Nephron progenitor cell (in vitro differentiated cells): ENCODE results near the gene FGGY.
A peak's percentile ranks its signal among the peaks of the same experiment; 100 is the strongest.
"Not testable (repeated sequence)": the region's sequence is repeated elsewhere in the genome, so short reads cannot be mapped to it uniquely, and the experiment has no call there.

ENCODE experiments used
- DNase-seq: peaks from one replicate; pipeline ENCODE4 v3.0.0; 2021
- H3K27ac Mint-ChIP-seq: 2 replicates; pipeline ENCODE4 v1.8.0; 2021; ENCODE audit warnings: mild to moderate bottlenecking, moderate library complexity, mixed read lengths
- H3K27me3 Mint-ChIP-seq: 2 replicates; pipeline ENCODE4 v1.8.0; 2021; ENCODE audit warnings: mild to moderate bottlenecking, low read depth, mixed read lengths; ENCODE audit not compliant: poor library complexity
- H3K36me3 Mint-ChIP-seq: 2 replicates; pipeline ENCODE4 v1.8.0; 2021; ENCODE audit warnings: low read depth, mixed read lengths
- H3K4me1 Mint-ChIP-seq: 2 replicates; pipeline ENCODE4 v1.8.0; 2021; ENCODE audit warnings: mixed read lengths
- H3K4me3 Mint-ChIP-seq: 2 replicates; pipeline ENCODE4 v1.8.0; 2021; ENCODE audit warnings: mild to moderate bottlenecking, moderate library complexity, mixed read lengths
- H3K9me3 Mint-ChIP-seq: 2 replicates; pipeline ENCODE4 v1.8.0; 2021; ENCODE audit warnings: mild to moderate bottlenecking, moderate library complexity, mixed read lengths
- CTCF ChIP-seq: fragments of 200-600 bp; sonication (generic); IDR thresholded peaks from 2 replicates; pipeline ENCODE4 v1.5.0; 2021; ENCODE audit warnings: antibody characterized with exemption

Gene FGGY

GRCh38 chr1:59353453-59353852, 56.6 kb downstream of the FGGY start:
- Mint-ChIP-seq H3K4me1 (peaks cover 52% of the 10 kb centered on the region), H3K4me3 (no peak overlapping the region)

GRCh38 chr1:59354239-59354638, 57.3 kb downstream of the FGGY start:
- not testable (repeated sequence) for H3K36me3 Mint-ChIP-seq, H3K27ac Mint-ChIP-seq, H3K27me3 Mint-ChIP-seq, DNase-seq, H3K9me3 Mint-ChIP-seq, H3K4me3 Mint-ChIP-seq
- peaks cover 52% of the 10 kb centered on the region for H3K4me1 Mint-ChIP-seq

More at GRCh38 chr1:59353453-59353852, 56.6 kb downstream of the FGGY start:
- Mint-ChIP-seq H3K27ac (no peak overlapping the region), H3K9me3 (no peaks in the 10 kb centered on the region), H3K27me3 (peaks cover 8% of the 10 kb centered on the region), H3K36me3 (no peaks in the 10 kb centered on the region)
- no peak for DNase-seq
- TF ChIP-seq CTCF, result no peak

- Mint-ChIP-seq H3K9me3 (no peaks in the 10 kb centered on the region), H3K27ac (peak overlapping the region; percentile 53), H3K36me3 (no peaks in the 10 kb centered on the region), H3K4me1 (peaks cover 58% of the 10 kb centered on the region), H3K27me3 (peaks cover 5% of the 10 kb centered on the region), H3K4me3 (no peak overlapping the region)
- no peak for TF ChIP-seq CTCF
- no peak for DNase-seq
Measured at GRCh38 chr1:59354709-59355337, 57.9 kb downstream of the FGGY start.

DNA sequence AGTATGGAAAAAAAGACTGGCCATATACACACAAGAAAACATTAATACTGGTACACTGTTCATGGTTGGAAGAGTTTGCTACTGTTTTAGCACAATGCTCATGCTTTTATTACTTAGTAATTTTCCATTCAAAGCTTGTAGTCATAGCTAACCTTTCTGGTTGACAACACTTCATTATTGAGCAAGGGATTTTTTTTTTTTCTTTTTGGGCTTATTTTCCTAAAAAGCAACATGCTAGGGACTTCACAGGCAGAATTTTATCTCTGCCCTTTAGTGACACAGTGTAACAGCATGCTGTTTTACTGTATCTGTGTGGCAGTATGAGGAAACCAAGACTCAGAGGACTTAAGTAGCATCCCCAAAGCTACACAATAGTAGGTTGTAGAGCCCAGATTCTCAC, 58.5 kb downstream of the FGGY start:
- Mint-ChIP-seq H3K9me3 (no peaks in the 10 kb centered on the region), H3K27ac (no peak overlapping the region), H3K27me3 (peaks cover 5% of the 10 kb centered on the region), H3K36me3 (no peaks in the 10 kb centered on the region), H3K4me1 (peaks cover 57% of the 10 kb centered on the region), H3K4me3 (no peak overlapping the region)
- no peak for DNase-seq
- no peak for TF ChIP-seq CTCF

DNA sequence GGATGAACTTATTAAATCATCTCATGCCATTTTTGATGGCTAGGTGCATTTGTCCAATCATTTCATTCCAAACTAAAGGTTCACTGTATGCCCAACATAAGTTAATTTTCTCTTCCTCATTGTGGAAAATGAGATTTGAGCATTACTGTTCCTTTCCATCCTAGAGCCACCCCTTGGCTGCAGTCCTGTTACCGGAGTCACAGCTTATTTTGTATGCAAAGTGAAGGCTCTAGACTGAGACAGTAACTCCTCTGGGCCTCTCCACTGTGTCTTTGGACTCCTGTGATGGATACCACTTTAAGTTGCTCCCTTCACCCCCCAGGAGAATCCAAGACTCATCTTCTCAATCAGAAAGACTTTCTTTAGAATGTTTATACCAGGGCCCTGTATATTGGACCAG, 59.7 kb downstream of the FGGY start:
- no peak overlapping the region for H3K4me3 Mint-ChIP-seq
- H3K9me3 Mint-ChIP-seq, result no peaks in the 10 kb centered on the region
- no peaks in the 10 kb centered on the region for H3K36me3 Mint-ChIP-seq
- no peak for TF ChIP-seq CTCF
- no peak for DNase-seq
- H3K27me3 Mint-ChIP-seq, result peaks cover 5% of the 10 kb centered on the region
- H3K4me1 Mint-ChIP-seq, result peaks cover 51% of the 10 kb centered on the region
- H3K27ac Mint-ChIP-seq, result no peak overlapping the region

- no peak for TF ChIP-seq CTCF
- Mint-ChIP-seq H3K4me3 (no peak overlapping the region), H3K27me3 (peaks cover 5% of the 10 kb centered on the region), H3K27ac (no peak overlapping the region), H3K9me3 (no peaks in the 10 kb centered on the region), H3K4me1 (peaks cover 39% of the 10 kb centered on the region), H3K36me3 (no peaks in the 10 kb centered on the region)
- DNase-seq, result peak; percentile 10
Measured at GRCh38 chr1:59357645-59358320, 60.9 kb downstream of the FGGY start.
